Mesendoderm (in vitro differentiated cells): Measurements from ENCODE around the gene CFI.

ENCODE experiments used
- DNase-seq: peaks from one replicate; pipeline ENCODE4 v3.0.0; 2013
- H2AK5ac ChIP-seq: 2 replicates; pipeline ENCODE4 v1.6.1; 2013; ENCODE audit warnings: low read length, inconsistent platforms
- H2BK120ac ChIP-seq: 2 replicates; pipeline ENCODE4 v1.6.1; 2013; ENCODE audit warnings: low read depth, mild to moderate bottlenecking, low read length, moderate library complexity, mixed read lengths
- H2BK15ac ChIP-seq: replicated peaks from 2 replicates; pipeline ENCODE4 v1.6.1; 2013; ENCODE audit warnings: low read depth, mild to moderate bottlenecking, moderate library complexity
- H2BK5ac ChIP-seq: 2 replicates; pipeline ENCODE4 v1.6.1; 2013; ENCODE audit warnings: low read length, inconsistent platforms
- H3K18ac ChIP-seq: 2 replicates; pipeline ENCODE4 v1.6.1; 2013; ENCODE audit warnings: mild to moderate bottlenecking, low read length, mixed read lengths
- H3K23ac ChIP-seq: one replicate; pipeline ENCODE4 v1.6.1; 2013; ENCODE audit warnings: low read length
- H3K27ac ChIP-seq: 2 replicates; pipeline ENCODE4 v1.5.1; 2013; ENCODE audit warnings: low read depth, mild to moderate bottlenecking, inconsistent platforms, low read length, moderate library complexity
- H3K27me3 ChIP-seq: 2 replicates; pipeline ENCODE4 v1.6.1; 2013; ENCODE audit warnings: low read length, control low read depth, mild to moderate bottlenecking, inconsistent platforms; ENCODE audit not compliant: insufficient read depth, poor library complexity
- H3K36me3 ChIP-seq: 2 replicates; pipeline ENCODE4 v1.6.1; 2013; ENCODE audit warnings: low read length, inconsistent platforms; ENCODE audit not compliant: control insufficient read depth, insufficient read depth
- H3K4ac ChIP-seq: one replicate; pipeline ENCODE4 v1.6.1; 2013; ENCODE audit warnings: low read depth, mild to moderate bottlenecking, low read length, moderate library complexity
- H3K4me1 ChIP-seq: 2 replicates; pipeline ENCODE4 v1.6.1; 2013; ENCODE audit warnings: low read depth, low read length, inconsistent platforms; ENCODE audit not compliant: control insufficient read depth
- H3K4me2 ChIP-seq: 2 replicates; pipeline ENCODE4 v1.6.1; 2013; ENCODE audit warnings: low read length
- H3K4me3 ChIP-seq: 2 replicates; pipeline ENCODE4 v1.5.1; 2013; ENCODE audit warnings: mild to moderate bottlenecking, low read length
- H3K56ac ChIP-seq: one replicate; pipeline ENCODE4 v1.6.1; 2013; ENCODE audit warnings: low read length
- H3K79me1 ChIP-seq: 2 replicates; pipeline ENCODE4 v1.6.1; 2013; ENCODE audit warnings: low read length, inconsistent platforms
- H3K79me2 ChIP-seq: 2 replicates; pipeline ENCODE4 v1.6.1; 2013; ENCODE audit warnings: mild to moderate bottlenecking, low read length; ENCODE audit not compliant: control insufficient read depth, insufficient read depth
- H3K9ac ChIP-seq: 2 replicates; pipeline ENCODE4 v1.6.1; 2013; ENCODE audit warnings: low read length, inconsistent platforms
- H4K5ac ChIP-seq: one replicate; pipeline ENCODE4 v1.6.1; 2013; ENCODE audit warnings: low read length
- H4K8ac ChIP-seq: one replicate; pipeline ENCODE4 v1.6.1; 2013; ENCODE audit warnings: low read depth, mild to moderate bottlenecking, control low read depth, low read length, moderate library complexity
- WGBS: extraction: QIAGEN DNeasy Blood & Tissue Kit; methylation state at CpG from one replicate; pipeline ENCODE4 v1.1.7; 2013; ENCODE audit warnings: low lambda C conversion rate, missing lambda C conversion rate; ENCODE audit not compliant: insufficient coverage; ENCODE audit errors: extremely low coverage; 5-methylcytosine and 5-hydroxymethylcytosine counted together

The CFI gene

DNA sequence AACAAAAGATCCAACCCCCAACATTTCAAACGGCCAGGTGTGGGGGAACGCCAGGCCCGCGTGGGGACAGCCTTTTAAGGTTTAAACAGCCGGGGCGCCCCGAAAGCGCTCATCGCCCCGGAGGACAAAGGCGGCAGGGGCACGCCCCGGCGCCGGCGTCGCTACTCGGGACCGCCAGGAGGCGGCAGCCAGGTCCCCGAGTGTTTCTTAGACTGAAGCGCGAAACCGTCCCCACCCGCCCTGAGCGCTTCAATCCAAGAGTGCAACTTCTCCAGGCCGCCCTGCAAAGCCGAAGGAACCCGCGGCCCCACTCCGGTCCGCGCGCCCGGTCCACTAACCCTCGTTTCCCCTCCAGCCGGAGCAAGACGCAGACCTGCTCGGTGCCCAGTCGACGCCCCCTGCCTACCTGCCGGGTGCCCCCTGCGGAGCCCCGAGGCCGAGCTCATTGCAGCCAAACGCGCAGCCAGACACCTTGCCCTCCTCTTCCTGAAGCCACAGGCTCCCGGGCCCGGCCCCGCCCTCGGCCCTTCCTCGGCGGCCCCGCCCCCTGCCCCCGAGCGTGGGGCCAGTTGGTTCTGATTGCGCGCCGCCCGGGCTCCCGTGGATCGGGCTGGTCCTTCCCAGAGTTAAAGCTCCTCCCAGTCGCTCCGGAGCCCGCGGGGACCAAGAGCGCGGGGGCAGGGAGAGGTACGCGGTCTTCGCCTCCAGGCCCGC, 98.7 kb downstream of the CFI start, which contains the start of gene CASP6:
TSS of gene CASP6 (minus strand) at position 496 of the 714 bp plus-strand sequence. CDS start at position 446, 50 bp downstream.
- Histone ChIP-seq H3K27ac (peak within 1 kb of the TSS; percentile 81), H4K5ac (no peak within 1 kb of the TSS)
- DNase-seq = peak; percentile 86

DNA sequence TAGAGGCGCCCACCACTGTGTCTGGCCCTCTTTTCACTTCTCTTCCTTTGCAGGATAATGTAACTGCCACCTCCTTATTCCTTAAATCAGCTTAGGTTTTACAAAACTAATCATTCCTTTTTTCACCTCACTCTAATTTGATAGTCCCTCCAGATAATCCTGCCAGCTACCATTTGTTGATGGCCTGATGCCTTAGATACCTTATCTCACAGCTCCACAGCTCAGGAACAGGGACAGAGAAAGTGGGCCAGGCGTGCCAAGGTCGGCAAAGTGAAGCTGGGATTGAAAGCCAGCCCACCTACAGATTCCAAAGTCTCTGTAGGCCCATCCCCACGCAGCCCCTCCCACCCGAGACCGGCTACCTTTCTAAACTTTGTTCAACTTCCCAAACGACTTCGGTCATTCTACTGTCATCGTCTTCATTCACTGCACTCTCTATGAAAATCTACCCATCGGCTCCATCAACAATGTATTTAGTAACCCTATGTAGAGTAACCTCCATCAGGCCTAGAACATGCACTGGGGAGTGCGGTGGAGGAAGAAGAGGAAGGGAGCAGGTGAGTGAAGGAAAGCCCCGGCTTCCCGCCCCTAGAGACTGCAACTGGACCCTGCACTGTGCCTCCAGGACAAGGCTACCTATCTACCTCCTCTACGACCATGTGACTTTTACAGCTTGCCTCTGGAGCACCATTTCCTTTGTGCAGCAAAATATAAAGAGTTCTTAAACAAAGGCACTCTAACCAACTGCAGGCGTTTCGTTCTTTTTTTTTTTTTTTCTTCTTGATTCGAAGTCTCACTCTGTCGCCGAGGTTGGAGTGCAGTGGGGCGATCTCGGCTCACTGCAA, 100.0 kb downstream of the CFI start:
- Histone ChIP-seq H3K27me3 (no peaks in the 10 kb centered on the region), H3K4me2 (peak overlapping the region; percentile 26), H2AK5ac (no peak overlapping the region), H3K9ac (peak overlapping the region; percentile 75), H3K4me3 (no peak overlapping the region), H3K4ac (no peak overlapping the region), H3K23ac (no peak overlapping the region), H3K56ac (peak overlapping the region; percentile 91), H4K8ac (no peak overlapping the region), H3K18ac (peak overlapping the region; percentile 96), H3K4me1 (no peaks in the 10 kb centered on the region), H3K36me3 (no peaks in the 10 kb centered on the region), H2BK5ac (no peak overlapping the region), H3K79me1 (peaks cover 4% of the 10 kb centered on the region), H4K5ac (no peak overlapping the region), H2BK120ac (no peak overlapping the region), H3K79me2 (no peaks in the 10 kb centered on the region), H3K27ac (peak overlapping the region; percentile 81), H2BK15ac (no peak overlapping the region)
- WGBS = no CpG with 5 or more reads among the region's 21 CpGs
- DNase-seq = peak; percentile 92

More for the DNA sequence above, 98.7 kb downstream of the CFI start, which contains the start of gene CASP6:
- no peak within 1 kb of the TSS for H2AK5ac ChIP-seq
- H4K8ac ChIP-seq = peak within 1 kb of the TSS; percentile 76
- peaks cover 2% of the 10 kb centered on the region for H3K79me1 ChIP-seq
- H2BK15ac ChIP-seq = no peak within 1 kb of the TSS
- peak within 1 kb of the TSS; percentile 96 for H3K18ac ChIP-seq
- WGBS = no CpG with 5 or more reads among the region's 72 CpGs
- H3K4me2 ChIP-seq = peak within 1 kb of the TSS; percentile 46
- H3K23ac ChIP-seq = no peak within 1 kb of the TSS
- peak within 1 kb of the TSS; percentile 26 for H3K4ac ChIP-seq
- H3K36me3 ChIP-seq = no peaks in the 10 kb centered on the region
- H3K56ac ChIP-seq = peak within 1 kb of the TSS; percentile 91
- H2BK120ac ChIP-seq = peak within 1 kb of the TSS; percentile 98
- H2BK5ac ChIP-seq = no peak within 1 kb of the TSS
- H3K4me3 ChIP-seq = peak within 1 kb of the TSS; percentile 63
- no peaks in the 10 kb centered on the region for H3K79me2 ChIP-seq
- H3K27me3 ChIP-seq = no peaks in the 10 kb centered on the region
- no peaks in the 10 kb centered on the region for H3K4me1 ChIP-seq
- peak within 1 kb of the TSS; percentile 75 for H3K9ac ChIP-seq

GRCh38 chr4:109699553-109700225, 102.1 kb downstream of the CFI start:
- no peaks in the 10 kb centered on the region for H3K4me1 ChIP-seq
- H3K4ac ChIP-seq = no peak overlapping the region
- no peak overlapping the region for H3K27ac ChIP-seq
- H3K23ac ChIP-seq = no peak overlapping the region
- no peaks in the 10 kb centered on the region for H3K36me3 ChIP-seq
- H3K4me2 ChIP-seq = no peak overlapping the region
- H3K56ac ChIP-seq = no peak overlapping the region
- H3K4me3 ChIP-seq = no peak overlapping the region
- no peaks in the 10 kb centered on the region for H3K79me2 ChIP-seq
- H4K5ac ChIP-seq = no peak overlapping the region
- H3K9ac ChIP-seq = no peak overlapping the region
- H2BK5ac ChIP-seq = no peak overlapping the region
- H3K79me1 ChIP-seq = peaks cover 4% of the 10 kb centered on the region
- H3K18ac ChIP-seq = no peak overlapping the region
- no peak overlapping the region for H2BK120ac ChIP-seq
- H2AK5ac ChIP-seq = no peak overlapping the region
- H3K27me3 ChIP-seq = no peaks in the 10 kb centered on the region
- H4K8ac ChIP-seq = no peak overlapping the region
- DNase-seq = peak; percentile 19
- H2BK15ac ChIP-seq = no peak overlapping the region
- WGBS = no CpG with 5 or more reads among the region's 8 CpGs

- Histone ChIP-seq H3K18ac (no peak overlapping the region), H3K4me3 (no peak overlapping the region), H2BK5ac (no peak overlapping the region), H3K27me3 (no peaks in the 10 kb centered on the region), H3K4me2 (no peak overlapping the region), H2AK5ac (no peak overlapping the region), H4K8ac (no peak overlapping the region), H3K79me1 (peaks cover 4% of the 10 kb centered on the region), H3K79me2 (no peaks in the 10 kb centered on the region), H2BK120ac (no peak overlapping the region), H3K23ac (no peak overlapping the region), H3K4me1 (no peaks in the 10 kb centered on the region), H3K56ac (no peak overlapping the region), H3K9ac (no peak overlapping the region), H3K4ac (no peak overlapping the region), H3K36me3 (no peaks in the 10 kb centered on the region), H2BK15ac (no peak overlapping the region), H4K5ac (no peak overlapping the region), H3K27ac (no peak overlapping the region)
- DNase-seq = no peak
- WGBS = no CpG with 5 or more reads among the region's 1 CpG
These were observed 103.1 kb downstream of the CFI start for GRCh38 chr4:109698656-109699055.

GRCh38 chr4:109691411-109691920, 110.3 kb downstream of the CFI start:
- WGBS = no CpG with 5 or more reads among the region's 1 CpG
- Histone ChIP-seq H3K79me1 (no peaks in the 10 kb centered on the region), H2AK5ac (no peak overlapping the region), H3K4me3 (no peak overlapping the region), H2BK15ac (no peak overlapping the region), H3K27me3 (no peaks in the 10 kb centered on the region), H3K36me3 (peaks cover 3% of the 10 kb centered on the region), H3K23ac (no peak overlapping the region), H3K4ac (no peak overlapping the region), H3K79me2 (no peaks in the 10 kb centered on the region), H3K4me1 (no peaks in the 10 kb centered on the region), H2BK120ac (no peak overlapping the region), H3K56ac (no peak overlapping the region), H4K8ac (no peak overlapping the region), H3K9ac (no peak overlapping the region), H2BK5ac (no peak overlapping the region), H4K5ac (no peak overlapping the region), H3K27ac (no peak overlapping the region), H3K18ac (no peak overlapping the region), H3K4me2 (no peak overlapping the region)
- no peak for DNase-seq
